K562 (cell line): Measurements from ENCODE around the gene DNASE2. TPM values are rescaled to one million over a fixed set of nuclear protein-coding genes. Genes with fewer than 3 reads are reported as not detected.

Experiments used
- BRD9 ChIP-seq: fragments of 450-650 bp; IDR thresholded peaks from 2 replicates; pipeline ENCODE4 v1.6.1; 2018; ENCODE audit warnings: low read depth; ENCODE audit not compliant: partially characterized antibody
- CHAMP1 ChIP-seq: fragments of 450-650 bp; IDR thresholded peaks from 2 replicates; pipeline ENCODE4 v1.6.1; 2016; ENCODE audit warnings: mild to moderate bottlenecking
- CREB1 ChIP-seq, 2 experiments: sonication (generic) in 1 of 2; formaldehyde crosslinking in 1 of 2; IDR thresholded peaks; 2 replicates each; pipeline versions ENCODE4 v1.6.1 to v1.8.0; 2012 to 2022; ENCODE audit warnings: inconsistent platforms in 1 of 2, mild to moderate bottlenecking in 1 of 2, missing genetic modification reagents in 1 of 2, moderate library complexity in 1 of 2
- ESRRA ChIP-seq: fragments of 450-650 bp; IDR thresholded peaks from 2 replicates; pipeline ENCODE4 v1.6.1; 2014; ENCODE audit warnings: low read depth, mild to moderate bottlenecking, moderate library complexity, borderline replicate concordance
- ETV1 ChIP-seq: fragments of 450-650 bp; conservative IDR thresholded peaks from 2 replicates; pipeline ENCODE4 v1.6.1; 2016; ENCODE audit warnings: missing genetic modification characterization, control low read depth, low read depth, missing compliant biosample characterization
- FOSL1 ChIP-seq: fragments of 200-800 bp; sonication (Bioruptor generic); conservative IDR thresholded peaks from 2 replicates; pipeline ENCODE4 v1.6.1; 2016; ENCODE audit warnings: missing genetic modification characterization, missing compliant biosample characterization
- GTF2E2 ChIP-seq: fragments of 200-800 bp; sonication (Bioruptor generic); IDR thresholded peaks from 2 replicates; pipeline ENCODE4 v1.6.1; 2016; ENCODE audit warnings: missing genetic modification characterization, missing compliant biosample characterization
- HNRNPL ChIP-seq: fragments of 200-400 bp; formaldehyde crosslinking; IDR thresholded peaks from 2 replicates; pipeline ENCODE4 v1.6.1; 2017; ENCODE audit warnings: low read depth, mild to moderate bottlenecking, low read length
- KLF16 ChIP-seq: IDR thresholded peaks from 2 replicates; pipeline ENCODE4 v1.6.1; 2016; ENCODE audit warnings: antibody characterized with exemption
- MIER1 ChIP-seq: fragments of 450-650 bp; IDR thresholded peaks from 2 replicates; pipeline ENCODE4 v1.6.1; 2016; ENCODE audit warnings: antibody characterized with exemption, mild to moderate bottlenecking, low read depth
- MYC ChIP-seq, 2 experiments: fragments of 250-450 bp in 1 of 2; sonication (Bioruptor Pico) in 1 of 2; IDR thresholded peaks; 2 replicates each; pipeline versions ENCODE4 v1.5.1 to v1.6.1; 2012 to 2021; ENCODE audit warnings: low read depth in 2 of 2, borderline replicate concordance in 1 of 2, improper control_type of control experiment in 1 of 2, low read length in 1 of 2, mild to moderate bottlenecking in 1 of 2, moderate library complexity in 1 of 2
- NBN ChIP-seq: fragments of 450-650 bp; IDR thresholded peaks from 2 replicates; pipeline ENCODE4 v1.6.1; 2016; ENCODE audit warnings: low read depth, mild to moderate bottlenecking
- NR2F6 ChIP-seq: fragments of 450-650 bp; formaldehyde crosslinking; IDR thresholded peaks from 2 replicates; pipeline ENCODE4 v1.4.0; 2020; ENCODE audit warnings: mild to moderate bottlenecking
- SIN3A ChIP-seq, 2 experiments: fragments of 150-350 bp in 1 of 2; IDR thresholded peaks; 2 replicates each; pipeline ENCODE4 v1.6.1; 2011 to 2016; ENCODE audit warnings: borderline replicate concordance in 2 of 2, low read depth in 2 of 2, low read length in 2 of 2, mild to moderate bottlenecking in 2 of 2, moderate library complexity in 2 of 2; ENCODE audit not compliant: control insufficient read depth in 1 of 2
- SLC30A9 ChIP-seq: fragments of 250-450 bp; sonication (Bioruptor Pico); IDR thresholded peaks from 2 replicates; pipeline ENCODE4 v1.8.0; 2022; ENCODE audit warnings: mild to moderate bottlenecking, moderate library complexity
- SMAD2 ChIP-seq: fragments of 150-350 bp; IDR thresholded peaks from 2 replicates; pipeline ENCODE4 v1.6.1; 2014; ENCODE audit warnings: low read depth, mild to moderate bottlenecking, low read length
- SMARCC2 ChIP-seq: fragments of 450-650 bp; IDR thresholded peaks from 2 replicates; pipeline ENCODE4 v1.6.1; 2017; ENCODE audit warnings: antibody characterized with exemption, moderate library complexity, mild to moderate bottlenecking, low read depth
- TBL1XR1 ChIP-seq, 2 experiments: IDR thresholded peaks; 2 replicates each; pipeline ENCODE4 v1.6.1; 2012; ENCODE audit warnings: improper control_type of control experiment in 2 of 2, low read length in 2 of 2, mild to moderate bottlenecking in 1 of 2
- USF2 ChIP-seq: sonication (generic); formaldehyde crosslinking; IDR thresholded peaks from 2 replicates; pipeline ENCODE4 v1.5.0; 2020; ENCODE audit warnings: missing genetic modification reagents
- YBX1 ChIP-seq: fragments of 450-650 bp; IDR thresholded peaks from 2 replicates; pipeline ENCODE4 v1.7.1; 2016; ENCODE audit warnings: mild to moderate bottlenecking
- ZBTB1 ChIP-seq: sonication (generic); formaldehyde crosslinking; IDR thresholded peaks from 2 replicates; pipeline ENCODE4 v1.8.1; 2023; ENCODE audit warnings: missing genetic modification reagents, low read depth, mild to moderate bottlenecking, borderline replicate concordance
- ZNF143 ChIP-seq: sonication (generic); formaldehyde crosslinking; IDR thresholded peaks from 2 replicates; pipeline ENCODE4 v1.9.0; 2022; ENCODE audit warnings: mild to moderate bottlenecking, missing genetic modification reagents
- ZNF197 ChIP-seq: fragments of 200-800 bp; sonication (Bioruptor generic); IDR thresholded peaks from 2 replicates; pipeline ENCODE4 v1.6.1; 2016; ENCODE audit warnings: low read depth, missing genetic modification characterization, missing compliant biosample characterization
- ZNF347 ChIP-seq: fragments of 450-650 bp; formaldehyde crosslinking; IDR thresholded peaks from 2 replicates; pipeline ENCODE4 v1.4.0; 2020; ENCODE audit warnings: low read depth, mild to moderate bottlenecking, moderate library complexity
- ZNF589 ChIP-seq: fragments of 200-800 bp; sonication (Bioruptor generic); IDR thresholded peaks from 2 replicates; pipeline ENCODE4 v1.6.1; 2016; ENCODE audit warnings: low read depth, missing genetic modification characterization, missing compliant biosample characterization
- polyA plus RNA-seq, 8 experiments: library from polyadenylated mRNA; depleted of rRNA in 4 of 8; stranded (reverse) in 5 of 8; unstranded in 3 of 8; fragments of >200 nt; fragmentation: Nextera tagmentation in 2 of 8; fragmentation: Illumina TruSeq in 1 of 8; extraction: Ambion mirVana in 2 of 8; extraction: Trizol in 1 of 8; gene quantifications; 2 replicates each; pipeline versions ENCODE4 v1.2.1 to v1.2.3, GENCODE V29; 2011 to 2014; ENCODE audit warnings: inconsistent platforms in 1 of 8, missing spikeins in 1 of 8
- total RNA-seq, 7 experiments: library from RNA; depleted of rRNA in 6 of 7; stranded (reverse); fragments of >200 nt in 6 of 7; fragmentation: Illumina TruSeq in 2 of 7; extraction: Trizol in 2 of 7; gene quantifications; 2 replicates each; pipeline versions ENCODE4 v1.2.1 to v1.2.3, GENCODE V29; 2011 to 2021; ENCODE audit warnings: low replicate concordance in 1 of 7

Gene DNASE2
- total and polyA plus RNA-seq, 9 of the 15 experiments (the other 6 are each of a cell fraction or from before 2014, with no cell fraction given), result 4.4 to 27.0 (median 20.2) TPM

- no peak for TF ChIP-seq ZNF347 (CRISPR knock-in tag)
- no peak for TF ChIP-seq CHAMP1
- no peak for TF ChIP-seq ZNF143 (CRISPR knock-in tag)
- TF ChIP-seq MIER1, result no peak
- no peak for TF ChIP-seq USF2
- TF ChIP-seq ZNF197, result no peak
- no peak for TF ChIP-seq ZBTB1
- peak; percentile 52; the same call in 1 of the 2 replicates for TF ChIP-seq ESRRA
- no peak for TF ChIP-seq HNRNPL
- TF ChIP-seq SIN3A (IDR thresholded peaks at IDR 0.05; ENCODE audit: borderline replicate concordance in 2 of 2, control insufficient read depth in 1 of 2, low read depth in 2 of 2, low read length in 2 of 2), result peak; percentile 30 to 43; a peak in 1 of 4 replicates
- no peak for TF ChIP-seq YBX1
- no peak for TF ChIP-seq NBN
- TF ChIP-seq SMAD2, result no peak
- TF ChIP-seq GTF2E2 (tag), result no peak
- TF ChIP-seq CREB1 (IDR thresholded peaks at IDR 0.05), result peak; percentile 73; the same call in 1 of the 2 replicates
- no peak for TF ChIP-seq CREB1 (CRISPR knock-in tag; IDR thresholded peaks at IDR 0.05)
- no peak for TF ChIP-seq ZNF589 (CRISPR knock-in tag)
- peak; percentile 70 for TF ChIP-seq MYC (IDR thresholded peaks at IDR 0.05; ENCODE audit: low read depth, low read length)
- no peak for TF ChIP-seq MYC (CRISPR knock-in tag; IDR thresholded peaks at IDR 0.05; ENCODE audit: borderline replicate concordance, low read depth)
- no peak for TF ChIP-seq FOSL1 (tag)
- no peak for TF ChIP-seq TBL1XR1 (IDR thresholded peaks at IDR 0.05; ENCODE audit: low read length in 2 of 2)
- no peak for TF ChIP-seq SMARCC2
- no peak for TF ChIP-seq SLC30A9 (CRISPR knock-in tag)
- TF ChIP-seq KLF16, result no peak
- TF ChIP-seq ETV1 (tag), result no peak
- TF ChIP-seq BRD9, result no peak
- no peak for TF ChIP-seq NR2F6 (CRISPR knock-in tag)
Measured at GRCh38 chr19:12840091-12841079, 40.9 kb downstream of the DNASE2 start (continued).
